ENCODE results near the gene SERPINF2.
"Not testable (repeated sequence)": the region's sequence is repeated elsewhere in the genome, so short reads cannot be mapped to it uniquely, and the experiment has no call there.

The SERPINF2 gene

DNA sequence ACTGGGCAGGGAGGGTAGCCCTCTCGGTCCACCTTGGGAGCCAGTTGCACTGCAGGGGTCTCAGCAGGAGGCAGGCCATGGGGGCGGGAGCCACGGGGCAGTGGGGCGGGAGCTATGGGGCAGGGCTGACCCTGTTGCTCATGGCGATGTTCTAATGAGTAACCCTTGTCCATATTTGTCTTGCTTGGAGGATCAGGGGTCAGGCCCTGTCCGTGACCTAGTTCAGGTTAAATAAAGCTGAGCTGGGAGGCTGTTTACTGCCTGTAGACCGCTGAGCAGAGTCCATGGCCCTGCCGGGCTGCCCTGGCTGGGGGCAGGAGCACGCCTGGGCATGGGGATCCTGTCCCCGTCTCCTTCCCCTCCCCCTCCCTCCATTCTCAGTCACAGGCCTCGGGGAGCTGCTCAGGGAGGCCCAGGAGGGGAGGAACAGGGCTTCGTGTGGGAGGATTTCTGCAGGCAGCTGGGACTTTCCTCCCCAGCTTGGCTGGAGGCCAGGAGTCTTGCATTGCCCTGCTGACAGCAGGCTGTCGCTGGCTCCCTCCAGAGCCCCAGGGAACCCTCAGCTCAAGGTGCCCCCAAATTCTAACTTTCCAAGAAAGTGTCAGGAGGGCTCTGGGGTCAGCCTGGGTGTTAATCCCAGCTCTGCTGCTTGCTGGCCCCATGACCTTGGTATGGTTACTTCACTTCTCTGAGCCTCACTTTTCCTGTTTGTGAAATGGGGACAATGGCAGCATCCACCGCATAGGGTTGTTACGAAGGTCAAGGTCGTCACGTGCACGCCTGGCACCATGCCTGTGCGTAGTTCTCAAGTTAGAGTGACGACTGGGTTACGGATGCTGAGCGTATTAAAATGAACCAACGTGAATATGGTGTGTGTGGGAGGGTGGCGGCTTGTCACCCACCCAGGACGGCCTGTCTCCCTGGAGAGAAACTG lies 6.1 kb upstream of the SERPINF2 start:
- DNase-seq, result peak; percentile 54

DNA sequence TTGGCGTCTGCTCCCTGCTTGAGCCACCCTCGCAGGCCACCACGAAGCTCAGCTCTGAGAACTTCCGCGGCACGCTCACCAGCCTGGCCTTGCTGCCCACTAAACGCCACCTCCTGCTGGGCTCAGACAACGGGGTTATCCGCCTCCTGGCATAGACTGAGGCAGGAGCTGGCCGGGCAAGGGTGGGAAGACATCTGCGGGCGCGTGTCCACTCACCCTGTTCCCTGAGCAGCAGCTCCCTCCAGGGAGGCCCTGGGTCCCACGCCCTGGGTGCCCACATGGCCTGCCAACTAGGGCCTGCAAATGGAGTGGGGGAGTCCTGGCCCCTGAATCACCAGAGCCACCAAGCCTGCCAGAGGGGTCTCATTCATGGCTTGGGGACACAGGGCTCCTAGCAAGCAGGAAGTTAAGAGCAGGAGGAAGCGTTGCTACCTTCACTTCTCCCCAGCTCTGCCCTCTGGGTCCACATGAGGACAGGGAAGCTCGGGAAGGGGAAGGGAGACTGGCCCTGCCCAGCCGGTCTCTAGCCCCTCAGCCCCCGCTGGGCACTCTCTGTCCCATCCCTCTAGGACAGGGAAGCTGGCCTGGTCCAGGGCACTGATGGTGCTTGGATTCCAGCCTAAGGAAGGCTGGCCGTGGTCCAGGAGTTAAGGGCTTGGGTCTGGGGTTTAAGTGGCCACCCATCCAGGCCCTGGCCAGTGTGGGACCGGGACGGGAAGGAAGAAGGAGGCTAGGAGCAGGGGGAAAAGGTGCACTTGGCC lies 5.0 kb upstream of the SERPINF2 start:
- no peak for DNase-seq

DNA sequence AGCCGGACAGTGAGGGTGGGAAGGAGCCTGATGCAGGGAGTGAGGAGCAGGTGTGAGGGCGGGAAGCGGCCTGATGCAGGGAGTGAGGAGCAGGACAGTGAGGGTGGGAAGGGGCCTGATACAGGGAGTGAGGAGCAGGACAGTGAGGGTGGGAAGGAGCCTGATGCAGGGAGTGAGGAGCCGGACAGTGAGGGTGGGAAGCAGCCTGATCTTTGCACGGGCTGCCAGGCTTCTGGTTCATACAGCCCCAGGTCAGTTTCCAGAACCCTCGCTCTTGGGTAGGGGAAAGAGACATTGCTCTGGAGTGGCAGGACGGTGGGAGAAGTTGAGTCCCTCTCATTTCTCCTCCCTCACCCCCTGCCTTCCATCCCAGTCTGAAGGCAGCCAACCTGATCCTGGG lies 772 bp upstream of the SERPINF2 start:
- not testable (repeated sequence) for DNase-seq

DNA sequence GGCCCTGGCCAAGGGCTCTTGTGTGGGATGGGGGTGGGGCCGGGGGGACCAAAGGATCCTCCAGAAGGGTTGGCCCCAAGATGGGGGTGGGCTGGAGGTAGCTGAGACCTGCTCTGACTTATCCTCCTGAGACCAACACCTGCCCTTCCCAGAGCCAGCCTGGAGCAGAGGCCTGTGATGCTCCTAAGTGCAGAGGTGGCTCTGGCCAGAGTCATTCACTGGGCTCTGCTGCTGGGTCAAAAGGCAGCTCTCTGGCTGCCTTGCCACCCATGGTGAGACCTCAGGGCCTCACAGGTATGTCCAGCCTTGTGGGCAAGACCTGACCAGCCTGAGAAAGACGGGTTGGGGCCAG lies 393 bp downstream of the SERPINF2 start:
- no peak for DNase-seq

DNA sequence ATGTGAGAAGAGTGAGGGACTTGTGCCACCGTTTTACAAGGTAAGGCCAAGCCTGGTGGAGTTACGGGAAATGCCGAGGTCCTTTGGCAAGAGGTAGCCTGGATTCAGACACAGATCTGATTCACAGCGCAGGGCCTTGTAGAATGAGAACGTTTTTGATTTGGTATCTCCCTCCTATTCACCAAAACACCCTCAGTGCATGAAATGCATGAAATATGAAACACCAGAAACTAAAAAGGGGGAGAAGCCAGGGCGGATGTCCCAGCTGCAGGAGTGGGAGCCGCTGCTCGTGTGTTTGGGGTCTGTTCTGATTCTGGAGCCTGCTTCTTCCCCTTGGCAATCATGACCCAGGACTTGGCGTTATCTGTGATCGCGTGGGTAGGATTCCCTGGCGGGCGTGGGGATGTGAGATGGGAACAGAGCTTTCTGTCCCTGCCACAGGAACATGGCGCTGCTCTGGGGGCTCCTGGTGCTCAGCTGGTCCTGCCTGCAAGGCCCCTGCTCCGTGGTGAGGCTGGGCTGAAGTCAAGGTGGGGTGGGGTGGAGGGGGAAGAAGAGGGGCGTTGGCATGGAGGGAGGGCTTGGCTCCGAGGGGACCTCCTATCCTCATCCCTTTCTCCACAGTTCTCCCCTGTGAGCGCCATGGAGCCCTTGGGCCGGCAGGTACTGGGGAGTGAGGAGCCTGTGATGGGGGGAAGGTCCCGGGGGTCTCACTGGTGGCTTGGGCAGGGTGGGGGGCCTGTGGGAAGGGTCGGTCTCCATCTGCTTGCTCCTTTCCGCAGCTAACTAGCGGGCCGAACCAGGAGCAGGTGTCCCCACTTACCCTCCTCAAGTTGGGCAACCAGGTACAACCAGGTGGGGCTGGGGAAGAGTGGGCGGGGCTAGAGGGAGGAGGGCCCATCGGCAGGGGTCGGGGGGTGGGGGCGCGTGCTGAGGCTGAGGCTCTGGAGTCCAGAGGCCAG lies 2.2 kb downstream of the SERPINF2 start:
- no peak for DNase-seq

DNA sequence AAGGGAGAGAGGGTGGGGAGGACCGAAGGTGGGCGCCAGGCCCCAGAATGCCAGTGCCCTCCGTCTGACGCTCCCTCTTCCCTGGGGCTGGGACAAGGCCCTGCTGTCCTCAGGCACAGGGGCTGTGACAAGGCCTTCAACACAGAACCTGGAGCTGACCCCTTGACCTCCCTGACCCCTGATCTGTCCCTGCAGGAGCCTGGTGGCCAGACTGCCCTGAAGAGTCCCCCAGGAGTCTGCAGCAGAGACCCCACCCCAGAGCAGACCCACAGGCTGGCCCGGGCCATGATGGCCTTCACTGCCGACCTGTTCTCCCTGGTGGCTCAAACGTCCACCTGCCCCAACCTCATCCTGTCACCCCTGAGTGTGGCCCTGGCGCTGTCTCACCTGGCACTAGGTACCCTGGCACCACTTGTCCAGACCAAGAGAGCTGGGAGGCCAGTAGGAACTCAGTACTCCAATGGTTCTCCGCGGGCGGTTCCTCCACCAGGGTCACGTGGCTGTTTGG lies 2.9 kb downstream of the SERPINF2 start:
- DNase-seq, result no peak

DNA sequence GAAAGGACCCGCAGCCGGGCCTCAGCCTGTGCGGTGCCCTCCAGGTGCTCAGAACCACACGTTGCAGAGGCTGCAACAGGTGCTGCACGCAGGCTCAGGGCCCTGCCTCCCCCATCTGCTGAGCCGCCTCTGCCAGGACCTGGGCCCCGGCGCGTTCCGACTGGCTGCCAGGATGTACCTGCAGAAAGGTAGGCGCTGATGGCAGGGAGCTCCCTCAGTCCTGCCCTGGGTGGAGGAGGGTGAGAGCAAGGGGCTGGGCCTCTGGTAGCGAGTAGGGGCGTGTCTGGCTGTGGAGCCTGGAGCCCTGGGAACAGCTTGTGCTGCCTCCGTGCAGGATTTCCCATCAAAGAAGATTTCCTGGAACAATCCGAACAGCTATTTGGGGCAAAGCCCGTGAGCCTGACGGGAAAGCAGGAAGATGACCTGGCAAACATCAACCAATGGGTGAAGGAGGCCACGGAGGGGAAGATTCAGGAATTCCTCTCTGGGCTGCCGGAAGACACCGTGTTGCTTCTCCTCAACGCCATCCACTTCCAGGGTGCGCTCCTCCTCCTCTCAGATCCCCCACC lies 4.4 kb downstream of the SERPINF2 start:
- DNase-seq, result no peak

DNA sequence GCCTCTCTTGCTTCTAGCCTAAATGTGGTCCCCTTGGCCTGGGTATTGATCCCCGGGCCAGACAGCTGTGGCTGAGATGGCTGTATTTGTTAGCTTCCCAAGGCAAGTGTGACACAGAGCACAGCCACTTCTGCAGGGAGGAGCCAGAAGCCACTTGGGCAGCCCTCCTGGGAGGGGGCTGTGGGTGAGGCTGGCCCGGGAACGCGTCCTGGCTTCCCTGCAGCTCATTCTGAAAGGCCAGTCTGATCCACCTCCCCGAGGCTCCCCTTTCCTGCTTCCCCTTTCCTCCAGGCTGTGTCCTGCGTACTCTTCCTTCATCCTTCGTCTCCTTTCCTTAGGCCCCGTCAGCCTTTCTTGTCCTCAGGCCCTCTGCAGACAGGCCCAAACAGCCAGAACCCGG lies 8.0 kb downstream of the SERPINF2 start:
- DNase-seq, result no peak

DNA sequence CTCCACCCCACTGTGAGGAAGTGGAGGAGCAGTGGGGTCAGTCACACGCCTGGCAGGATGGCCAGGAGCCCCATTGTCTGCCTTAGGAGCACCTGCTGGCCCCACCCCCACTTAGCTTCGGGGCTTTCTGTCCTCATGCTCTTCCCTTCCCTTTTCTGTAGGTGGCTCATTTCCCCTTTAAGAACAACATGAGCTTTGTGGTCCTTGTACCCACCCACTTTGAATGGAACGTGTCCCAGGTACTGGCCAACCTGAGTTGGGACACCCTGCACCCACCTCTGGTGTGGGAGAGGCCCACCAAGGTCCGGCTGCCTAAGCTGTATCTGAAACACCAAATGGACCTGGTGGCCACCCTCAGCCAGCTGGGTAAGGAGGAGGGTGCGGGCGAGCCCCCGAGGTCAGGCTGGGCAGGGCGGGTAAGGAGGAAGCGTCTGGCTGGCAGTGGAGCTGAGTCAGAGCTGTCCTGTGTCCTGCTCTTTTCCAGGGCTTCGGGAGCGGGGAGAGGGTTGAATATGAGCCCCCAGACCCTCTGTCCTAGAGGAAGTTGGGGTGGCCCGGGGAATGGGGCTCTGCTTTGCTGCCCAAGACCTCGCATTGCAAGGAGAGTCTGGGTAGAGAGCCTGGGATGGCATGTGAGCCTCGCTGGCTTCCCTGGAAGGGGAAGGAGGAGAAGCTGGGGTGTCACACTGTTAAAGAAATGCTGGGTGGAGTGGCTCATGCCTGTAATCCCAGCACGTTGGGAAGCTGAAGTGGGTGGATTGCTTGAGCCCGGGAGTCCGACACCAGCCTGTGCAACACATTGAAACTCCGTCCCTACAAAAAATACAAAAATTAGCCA lies 10.0 kb downstream of the SERPINF2 start:
- DNase-seq, result no peak

DNA sequence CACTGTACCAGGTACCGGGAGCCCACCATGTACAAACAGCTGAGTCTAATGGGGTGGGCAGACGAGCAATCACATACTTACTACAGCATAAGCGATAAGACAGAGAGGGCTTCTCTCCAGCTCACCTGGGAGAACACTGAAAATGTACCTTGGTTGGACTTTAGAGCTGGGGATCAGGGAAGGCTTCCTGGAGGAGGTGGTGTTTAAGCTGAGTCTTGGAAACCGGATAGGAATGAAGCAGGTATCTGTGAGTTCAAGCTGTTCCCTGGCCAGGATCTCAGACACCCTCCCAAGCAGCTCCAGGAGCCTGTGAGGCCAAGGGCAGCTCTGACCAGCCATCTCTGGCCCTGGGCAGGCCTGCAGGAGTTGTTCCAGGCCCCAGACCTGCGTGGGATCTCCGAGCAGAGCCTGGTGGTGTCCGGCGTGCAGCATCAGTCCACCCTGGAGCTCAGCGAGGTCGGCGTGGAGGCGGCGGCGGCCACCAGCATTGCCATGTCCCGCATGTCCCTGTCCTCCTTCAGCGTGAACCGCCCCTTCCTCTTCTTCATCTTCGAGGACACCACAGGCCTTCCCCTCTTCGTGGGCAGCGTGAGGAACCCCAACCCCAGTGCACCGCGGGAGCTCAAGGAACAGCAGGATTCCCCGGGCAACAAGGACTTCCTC lies 11.2 kb downstream of the SERPINF2 start:
- DNase-seq, result no peak

DNA sequence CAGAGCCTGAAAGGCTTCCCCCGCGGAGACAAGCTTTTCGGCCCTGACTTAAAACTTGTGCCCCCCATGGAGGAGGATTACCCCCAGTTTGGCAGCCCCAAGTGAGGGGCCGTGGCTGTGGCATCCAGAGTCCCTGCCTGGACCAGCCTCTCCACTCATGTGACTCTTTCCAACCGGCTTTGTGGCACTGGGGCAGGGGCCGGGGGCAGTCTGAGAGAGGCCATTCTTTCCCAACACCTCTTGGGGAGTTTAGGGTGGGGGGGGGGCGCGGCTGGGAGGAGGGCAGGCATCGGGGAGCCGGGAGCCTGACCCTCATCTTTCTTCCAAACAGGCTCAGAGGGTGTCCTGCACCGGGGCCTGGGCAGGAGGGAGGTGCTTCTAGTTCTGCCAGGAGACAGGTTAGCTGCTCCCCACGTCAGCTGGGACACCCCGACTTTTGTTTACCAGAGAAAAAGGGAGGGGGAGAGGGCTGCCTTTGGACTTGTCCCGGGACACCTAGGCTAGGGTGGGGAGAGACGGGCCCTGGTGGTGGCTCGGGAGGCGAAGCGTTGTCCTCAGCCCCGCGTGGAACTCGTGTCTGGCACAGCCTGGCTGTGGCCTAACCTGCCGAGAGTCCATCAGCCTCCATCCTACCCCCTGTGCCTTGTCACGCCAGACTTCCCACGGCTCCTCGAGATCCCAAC lies 11.9 kb downstream of the SERPINF2 start:
- DNase-seq, result no peak

DNA sequence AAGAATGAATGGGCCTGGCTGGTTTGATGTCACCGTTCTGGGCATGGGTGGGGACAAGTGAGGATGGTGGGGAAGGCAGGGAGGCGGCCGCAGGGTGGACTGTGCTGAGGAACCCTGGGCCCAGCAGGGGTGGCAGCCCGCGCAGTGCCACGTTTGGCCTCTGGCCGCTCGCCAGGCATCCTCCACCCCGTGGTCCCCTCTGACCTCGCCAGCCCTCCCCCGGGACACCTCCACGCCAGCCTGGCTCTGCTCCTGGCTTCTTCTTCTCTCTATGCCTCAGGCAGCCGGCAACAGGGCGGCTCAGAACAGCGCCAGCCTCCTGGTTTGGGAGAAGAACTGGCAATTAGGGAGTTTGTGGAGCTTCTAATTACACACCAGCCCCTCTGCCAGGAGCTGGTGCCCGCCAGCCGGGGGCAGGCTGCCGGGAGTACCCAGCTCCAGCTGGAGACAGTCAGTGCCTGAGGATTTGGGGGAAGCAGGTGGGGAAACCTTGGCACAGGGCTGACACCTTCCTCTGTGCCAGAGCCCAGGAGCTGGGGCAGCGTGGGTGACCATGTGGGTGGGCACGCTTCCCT lies 12.7 kb downstream of the SERPINF2 start:
- DNase-seq, result no peak

DNA sequence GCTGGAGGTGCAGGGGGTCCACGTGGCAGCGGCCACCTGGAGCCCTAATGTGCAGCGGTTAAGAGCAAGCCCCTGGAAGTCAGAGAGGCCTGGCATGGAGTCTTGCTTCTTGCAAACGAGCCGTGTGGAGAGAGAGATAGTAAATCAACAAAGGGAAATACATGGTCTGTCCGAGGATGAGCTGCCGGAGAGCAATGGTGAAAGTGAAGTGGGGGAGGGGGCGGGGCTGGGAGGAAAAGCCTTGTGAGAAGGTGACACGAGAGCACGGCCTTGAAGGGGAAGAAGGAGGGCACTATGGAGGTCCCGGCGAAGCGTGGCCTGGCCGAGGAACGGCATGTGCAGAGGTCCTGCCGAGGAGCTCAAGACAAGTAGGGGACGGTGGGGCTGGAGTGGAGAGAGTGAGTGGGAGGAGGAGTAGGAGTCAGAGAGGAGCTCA lies 13.2 kb downstream of the SERPINF2 start:
- no peak for DNase-seq

DNA sequence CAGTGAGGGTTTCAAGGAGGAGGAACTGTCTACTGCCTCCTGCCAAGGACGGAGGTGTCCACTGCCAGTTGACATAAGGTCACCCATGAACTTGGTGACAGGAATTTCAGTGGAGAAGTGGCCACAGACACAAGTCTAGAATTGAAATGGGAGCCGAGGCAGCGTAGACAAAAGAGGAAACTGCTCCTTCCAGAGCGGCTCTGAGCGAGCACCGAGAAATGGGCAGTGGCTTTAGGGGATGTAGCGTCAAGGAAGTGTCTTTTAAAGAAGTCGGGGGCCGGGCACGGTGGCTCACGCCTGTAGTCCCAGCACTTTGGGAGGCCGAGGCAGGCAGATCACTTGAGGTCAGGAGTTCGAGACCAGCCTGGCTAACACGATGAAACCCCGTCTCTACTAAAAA lies 16.1 kb downstream of the SERPINF2 start:
- DNase-seq, result no peak

DNA sequence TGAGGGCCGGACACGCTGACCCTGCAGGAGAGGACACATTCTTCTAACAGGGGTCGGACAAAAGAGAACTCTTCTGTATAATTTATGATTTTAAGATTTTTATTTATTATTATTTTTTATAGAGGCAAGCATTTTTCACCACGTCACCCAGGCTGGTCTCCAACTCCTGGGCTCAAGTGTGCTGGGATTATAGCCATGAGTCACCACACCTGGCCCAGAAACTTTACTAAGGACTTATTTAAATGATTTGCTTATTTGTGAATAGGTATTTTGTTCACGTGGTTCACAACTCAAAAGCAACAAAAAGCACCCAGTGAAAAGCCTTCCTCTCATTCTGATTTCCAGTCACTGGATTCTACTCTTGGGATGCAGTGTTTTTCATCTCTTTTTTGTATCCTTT lies 16.9 kb downstream of the SERPINF2 start:
- DNase-seq, result no peak

DNA sequence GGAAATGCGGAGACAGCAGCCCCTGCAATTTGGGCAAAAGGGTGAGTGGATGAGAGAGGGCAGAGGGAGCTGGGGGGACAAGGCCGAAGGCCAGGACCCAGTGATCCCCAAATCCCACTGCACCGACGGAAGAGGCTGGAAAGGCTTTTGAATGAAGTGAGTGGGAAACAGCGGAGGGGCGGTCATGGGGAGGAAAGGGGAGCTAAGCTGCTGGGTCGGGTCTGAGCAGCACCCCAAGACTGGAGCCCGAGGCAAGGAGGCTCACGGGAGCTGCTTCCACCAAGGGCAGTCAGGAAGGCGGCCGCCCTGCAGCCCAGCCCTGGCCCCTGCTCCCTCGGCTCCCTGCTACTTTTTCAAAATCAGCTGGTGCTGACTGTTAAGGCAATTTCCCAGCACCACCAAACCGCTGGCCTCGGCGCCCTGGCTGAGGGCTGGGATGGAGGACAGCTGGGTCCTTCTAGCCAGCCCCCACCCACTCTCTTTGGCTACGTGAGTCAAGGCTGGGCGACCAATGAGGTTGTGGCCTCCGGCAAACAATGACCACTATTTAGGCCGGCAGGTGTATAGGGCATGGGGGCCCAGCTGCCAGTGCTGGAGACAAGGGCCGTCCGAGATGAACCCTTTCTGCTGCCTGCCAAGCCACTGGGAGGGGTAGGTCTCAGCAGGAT lies 19.7 kb downstream of the SERPINF2 start:
- no peak for DNase-seq

DNA sequence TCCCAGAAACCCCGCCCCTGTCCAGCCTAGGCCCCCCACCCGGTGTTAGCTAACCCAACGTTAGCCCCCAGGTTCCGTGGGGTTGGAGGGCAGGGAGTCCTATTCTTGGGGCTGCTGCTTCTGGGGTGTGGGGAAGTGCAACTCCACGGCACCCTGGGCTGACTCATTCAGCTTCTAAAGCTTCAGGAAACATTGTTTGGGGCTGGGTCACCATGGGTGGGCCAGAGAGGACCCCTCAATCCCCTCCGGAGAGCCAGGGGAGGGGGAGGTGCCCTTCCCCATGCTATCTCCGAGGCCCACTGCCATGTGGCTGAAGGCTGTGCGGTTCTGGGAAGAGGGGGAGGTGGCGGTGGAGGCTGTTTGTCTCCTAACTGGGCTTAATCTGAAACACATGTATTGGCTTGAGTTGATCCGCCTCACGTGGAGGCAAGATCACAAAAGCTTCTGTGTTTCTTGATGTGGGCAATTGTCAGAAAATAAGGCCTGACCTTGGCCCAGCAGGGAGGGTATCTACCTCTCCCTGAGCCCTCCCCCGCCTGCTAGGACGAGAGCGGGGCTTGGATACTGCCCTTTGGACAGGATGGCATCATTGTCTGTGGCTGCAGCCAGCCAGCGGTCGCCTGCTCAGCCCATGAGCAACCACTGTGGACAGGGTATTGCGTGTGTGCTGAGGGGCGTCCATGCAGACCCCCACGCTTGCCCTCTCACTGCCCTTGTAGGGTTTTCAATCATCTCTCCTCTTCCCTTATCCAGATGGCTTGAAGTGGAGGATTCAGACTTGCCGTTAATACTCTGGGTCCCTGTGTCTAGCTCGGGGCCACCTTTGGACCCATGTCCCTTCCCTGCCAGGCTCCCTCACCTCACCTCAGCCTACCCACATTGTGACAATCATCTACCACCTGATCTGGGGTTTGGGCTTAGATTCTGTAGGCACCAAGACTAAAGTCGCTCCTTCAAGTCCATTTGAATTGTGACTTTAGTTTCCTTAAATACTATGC lies 20.5 kb downstream of the SERPINF2 start:
- DNase-seq, result peak; percentile 51

DNA sequence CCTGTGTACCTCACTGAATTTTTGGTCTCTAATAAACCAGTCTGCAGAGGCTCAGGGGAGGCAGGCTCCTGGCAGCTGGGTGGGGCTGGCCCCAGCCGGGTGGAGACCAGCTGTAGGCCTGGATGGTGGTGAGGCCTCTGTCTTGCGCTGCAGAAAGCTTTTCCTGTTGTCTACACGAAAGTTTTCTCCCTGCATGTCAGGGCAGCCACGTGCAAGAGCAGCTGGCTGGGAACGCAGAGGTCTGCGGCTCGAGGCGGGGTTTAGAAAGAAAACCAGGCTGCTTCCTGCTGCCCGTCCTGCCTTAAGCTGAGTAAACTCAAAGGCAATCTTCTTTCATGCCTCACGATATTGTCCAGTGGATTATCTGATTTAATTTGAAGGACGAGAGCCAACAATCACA lies 21.6 kb downstream of the SERPINF2 start:
- peak; percentile 50 for DNase-seq
